PC-3 (cell line): ENCODE data around the gene MMP14. TPM values are rescaled to one million over a fixed set of nuclear protein-coding genes. Genes with fewer than 3 reads are reported as not detected.

Experiments used
- ATAC-seq: fragments of 200-7000 bp; cut with Tn5 transposase; 2 replicates; pipeline ENCODE4 v1.9.1; 2020; ENCODE audit warnings: mild to moderate bottlenecking, moderate library complexity
- BruUV-seq: library from RNA; stranded (reverse); fragments of 400-500 nt; replicated peaks from 2 replicates; lab custom pipeline; 2021; lab: Mats Ljungman, UMichigan
- CTCF ChIA-PET: fragments of 300-600 bp; sonication (Branson Sonifier 250); formaldehyde crosslinking; loops from one replicate; lab custom pipeline; 2022; ENCODE audit warnings: antibody characterized with exemption; lab: Charles Lee
- POLR2A ChIA-PET: fragments of 300-600 bp; sonication (Branson Sonifier 250); formaldehyde crosslinking; loops from one replicate; lab custom pipeline; 2022; ENCODE audit warnings: antibody characterized with exemption; ENCODE audit not compliant: unreplicated experiment; lab: Charles Lee
- DNase-seq: peaks from one replicate; pipeline ENCODE4 v3.0.0-alpha.2; 2015
- H2AFZ ChIP-seq: fragments of 300-600 bp; sonication (generic); 2 replicates; pipeline ENCODE4 v1.6.0; 2016; ENCODE audit warnings: antibody characterized with exemption, low read length
- H3F3A ChIP-seq: fragments of 300-600 bp; sonication (generic); one replicate; pipeline ENCODE4 v1.6.0; 2017; ENCODE audit warnings: antibody characterized with exemption, low read length, control low read depth, mild to moderate bottlenecking; ENCODE audit not compliant: unreplicated experiment
- H3K27ac ChIP-seq: fragments of 300-600 bp; sonication (generic); 2 replicates; pipeline ENCODE4 v1.5.1; 2016; ENCODE audit warnings: mild to moderate bottlenecking, low read length
- H3K27me3 ChIP-seq: fragments of 300-600 bp; sonication (generic); 2 replicates; pipeline ENCODE4 v1.6.1; 2016; ENCODE audit warnings: low read length, mixed read lengths
- H3K36me3 ChIP-seq: fragments of 300-600 bp; sonication (generic); 2 replicates; pipeline ENCODE4 v1.6.1; 2016; ENCODE audit warnings: low read depth, mixed run types, low read length, mixed read lengths
- H3K4me1 ChIP-seq: fragments of 300-600 bp; sonication (generic); 2 replicates; pipeline ENCODE4 v1.5.1; 2016; ENCODE audit warnings: low read length; ENCODE audit not compliant: insufficient read depth
- H3K4me2 ChIP-seq: fragments of 300-600 bp; sonication (generic); 2 replicates; pipeline ENCODE4 v1.6.0; 2016; ENCODE audit warnings: low read length
- H3K4me3 ChIP-seq: fragments of 300-600 bp; sonication (generic); 2 replicates; pipeline ENCODE4 v1.5.1; 2016; ENCODE audit warnings: mild to moderate bottlenecking, low read length, mixed read lengths
- H3K79me2 ChIP-seq: fragments of 300-600 bp; sonication (generic); 2 replicates; pipeline ENCODE4 v1.6.1; 2017; ENCODE audit warnings: low read length, mixed read lengths
- H3K9ac ChIP-seq: fragments of 300-600 bp; sonication (generic); 2 replicates; pipeline ENCODE4 v1.6.0; 2016; ENCODE audit warnings: mild to moderate bottlenecking, low read length
- H3K9me2 ChIP-seq: fragments of 300-600 bp; sonication (generic); replicated peaks from 2 replicates; pipeline ENCODE4 v1.6.1; 2016; ENCODE audit warnings: mixed run types, low read length, mixed read lengths
- H3K9me3 ChIP-seq: fragments of 300-600 bp; sonication (generic); 2 replicates; pipeline ENCODE4 v1.6.1; 2016; ENCODE audit warnings: low read length, mixed read lengths
- H4K20me1 ChIP-seq: fragments of 300-600 bp; sonication (generic); 2 replicates; pipeline ENCODE4 v1.6.1; 2016; ENCODE audit warnings: low read length, mixed read lengths
- CTCF ChIP-seq: fragments of 300-600 bp; sonication (generic); conservative IDR thresholded peaks from 2 replicates; pipeline ENCODE4 v1.5.1; 2017; ENCODE audit warnings: antibody characterized with exemption, low read depth, mild to moderate bottlenecking, low read length
- EZH2 ChIP-seq: fragments of 300-600 bp; sonication (generic); IDR thresholded peaks from one replicate; pipeline ENCODE4 v1.6.1; 2017; ENCODE audit warnings: antibody characterized with exemption, mild to moderate bottlenecking, low read length; ENCODE audit not compliant: unreplicated experiment
- EZH2phosphoT487 ChIP-seq: fragments of 300-600 bp; sonication (generic); IDR thresholded peaks from 2 replicates; pipeline ENCODE4 v1.6.1; 2018; ENCODE audit warnings: mild to moderate bottlenecking, antibody characterized with exemption, low read length, borderline replicate concordance
- intact Hi-C: fragments of 100-400 bp; cut with micrococcal nuclease; formaldehyde crosslinking; loops from 2 replicates; pipeline ENCODE4 v1.9.0; 2023
- total RNA-seq: library from RNA; depleted of rRNA; stranded (reverse); fragments of >200 nt; gene quantifications from 2 replicates; pipeline ENCODE4 v1.2.3, GENCODE V29; 2014

Gene MMP14
- total RNA-seq, 1 experiment from 2014 or later = 80.4 TPM

- H3K36me3 ChIP-seq = peaks cover 27% of the 10 kb centered on the region; the same call in 1 of the 2 replicates
- TF ChIP-seq CTCF (no peak), EZH2phosphoT487 (no peak), EZH2 (no peak)
- peaks cover 20% of the 10 kb centered on the region for H3K79me2 ChIP-seq
- POLR2A ChIA-PET = no interaction called here
- intact Hi-C loops = no loop called here
- H3F3A ChIP-seq = peaks cover 2% of the 10 kb centered on the region
- H3K4me3 ChIP-seq = no peak overlapping the region
- DNase-seq (no peak), ATAC-seq (no peak)
- no peaks in the 10 kb centered on the region for H4K20me1 ChIP-seq
- peaks cover 12% of the 10 kb centered on the region for H3K4me1 ChIP-seq
- BruUV-seq = no TSS peak
- no peaks in the 10 kb centered on the region for H3K9me2 ChIP-seq
- H3K27me3 ChIP-seq = no peaks in the 10 kb centered on the region
- H3K9me3 ChIP-seq = no peaks in the 10 kb centered on the region
- H2AFZ ChIP-seq = no peak overlapping the region
- H3K27ac ChIP-seq = no peak overlapping the region
- CTCF ChIA-PET = no interaction called here
- no peak overlapping the region for H3K9ac ChIP-seq
- H3K4me2 ChIP-seq = no peak overlapping the region
These were observed 39.4 kb downstream of the MMP14 start for GRCh38 chr14:22875748-22876319.

- no peaks in the 10 kb centered on the region for H3K27me3 ChIP-seq
- no peak for DNase-seq
- H3F3A ChIP-seq = no peaks in the 10 kb centered on the region
- TF ChIP-seq EZH2phosphoT487 (no peak), CTCF (no peak), EZH2 (no peak)
- no peak for ATAC-seq
- H3K9me3 ChIP-seq = no peaks in the 10 kb centered on the region
- no peak overlapping the region for H3K27ac ChIP-seq
- no peak overlapping the region for H3K4me3 ChIP-seq
- no peaks in the 10 kb centered on the region for H4K20me1 ChIP-seq
- H3K9ac ChIP-seq = no peak overlapping the region
- H3K9me2 ChIP-seq = no peaks in the 10 kb centered on the region
- no peak overlapping the region for H2AFZ ChIP-seq
- intact Hi-C loops = no loop called here
- H3K4me1 ChIP-seq = peaks cover 12% of the 10 kb centered on the region; the same call in 1 of the 2 replicates
- no peak overlapping the region for H3K4me2 ChIP-seq
- peaks cover 27% of the 10 kb centered on the region; the same call in 1 of the 2 replicates for H3K36me3 ChIP-seq
- POLR2A ChIA-PET = no interaction called here
- CTCF ChIA-PET = no interaction called here
- no TSS peak for BruUV-seq
- peaks cover 19% of the 10 kb centered on the region for H3K79me2 ChIP-seq
These were observed 40.7 kb downstream of the MMP14 start for GRCh38 chr14:22877000-22877501.
